Gastrocnemius medialis (tissue), 4 donors: ENCODE data around the gene BHLHA15.

Experiments used
- POLR2A ChIP-seq, 2 donors: fragments of 450-650 bp; IDR thresholded peaks; one replicate each; pipeline ENCODE4 v1.6.1; 2017; ENCODE audit warnings: antibody characterized with exemption in 2 of 2, mild to moderate bottlenecking in 2 of 2, moderate library complexity in 2 of 2
- TF ChIP-seq, protein P1 (sequence below), 5 experiments: fragments of 450-650 bp in 3 of 5; fragments of 200-600 bp in 2 of 5; sonication (generic) in 2 of 5; IDR thresholded peaks in 4 of 5; conservative IDR thresholded peaks in 1 of 5; 1 replicate in 4 of 5; 2 replicates in 1 of 5; pipeline ENCODE4 v1.5.1; 2016 to 2019; ENCODE audit warnings: antibody characterized with exemption in 5 of 5, mild to moderate bottlenecking in 3 of 5, moderate library complexity in 3 of 5

DNA sequence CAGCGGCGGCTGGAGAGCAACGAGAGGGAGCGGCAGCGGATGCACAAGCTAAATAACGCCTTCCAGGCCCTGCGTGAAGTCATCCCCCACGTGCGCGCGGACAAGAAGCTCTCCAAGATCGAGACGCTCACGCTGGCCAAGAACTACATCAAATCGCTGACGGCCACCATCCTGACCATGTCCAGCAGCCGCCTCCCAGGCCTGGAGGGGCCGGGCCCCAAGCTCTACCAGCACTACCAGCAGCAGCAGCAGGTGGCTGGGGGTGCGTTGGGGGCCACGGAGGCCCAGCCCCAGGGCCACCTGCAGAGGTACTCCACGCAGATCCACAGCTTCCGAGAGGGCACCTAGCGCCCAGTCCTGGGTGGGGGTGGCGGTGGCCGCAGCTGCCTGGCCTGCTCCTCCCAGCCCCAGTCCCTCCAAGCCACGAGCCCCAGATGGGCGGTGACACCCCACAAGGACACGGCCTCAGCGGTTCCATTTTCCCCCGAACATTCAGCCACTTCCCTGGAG is 1.3 kb downstream of the BHLHA15 start:
- TF ChIP-seq POLR2A (IDR thresholded peaks at IDR 0.05) = no peak
- TF ChIP-seq, protein P1, sequence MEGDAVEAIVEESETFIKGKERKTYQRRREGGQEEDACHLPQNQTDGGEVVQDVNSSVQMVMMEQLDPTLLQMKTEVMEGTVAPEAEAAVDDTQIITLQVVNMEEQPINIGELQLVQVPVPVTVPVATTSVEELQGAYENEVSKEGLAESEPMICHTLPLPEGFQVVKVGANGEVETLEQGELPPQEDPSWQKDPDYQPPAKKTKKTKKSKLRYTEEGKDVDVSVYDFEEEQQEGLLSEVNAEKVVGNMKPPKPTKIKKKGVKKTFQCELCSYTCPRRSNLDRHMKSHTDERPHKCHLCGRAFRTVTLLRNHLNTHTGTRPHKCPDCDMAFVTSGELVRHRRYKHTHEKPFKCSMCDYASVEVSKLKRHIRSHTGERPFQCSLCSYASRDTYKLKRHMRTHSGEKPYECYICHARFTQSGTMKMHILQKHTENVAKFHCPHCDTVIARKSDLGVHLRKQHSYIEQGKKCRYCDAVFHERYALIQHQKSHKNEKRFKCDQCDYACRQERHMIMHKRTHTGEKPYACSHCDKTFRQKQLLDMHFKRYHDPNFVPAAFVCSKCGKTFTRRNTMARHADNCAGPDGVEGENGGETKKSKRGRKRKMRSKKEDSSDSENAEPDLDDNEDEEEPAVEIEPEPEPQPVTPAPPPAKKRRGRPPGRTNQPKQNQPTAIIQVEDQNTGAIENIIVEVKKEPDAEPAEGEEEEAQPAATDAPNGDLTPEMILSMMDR (IDR thresholded peaks at IDR 0.05 in 4 of 5, conservative IDR thresholded peaks at IDR 0.05 in 1 of 5) = no peak
